ENCODE results near the gene FAM229A.
A peak's percentile ranks its signal among the peaks of the same experiment; 100 is the strongest.

Gene FAM229A

DNA sequence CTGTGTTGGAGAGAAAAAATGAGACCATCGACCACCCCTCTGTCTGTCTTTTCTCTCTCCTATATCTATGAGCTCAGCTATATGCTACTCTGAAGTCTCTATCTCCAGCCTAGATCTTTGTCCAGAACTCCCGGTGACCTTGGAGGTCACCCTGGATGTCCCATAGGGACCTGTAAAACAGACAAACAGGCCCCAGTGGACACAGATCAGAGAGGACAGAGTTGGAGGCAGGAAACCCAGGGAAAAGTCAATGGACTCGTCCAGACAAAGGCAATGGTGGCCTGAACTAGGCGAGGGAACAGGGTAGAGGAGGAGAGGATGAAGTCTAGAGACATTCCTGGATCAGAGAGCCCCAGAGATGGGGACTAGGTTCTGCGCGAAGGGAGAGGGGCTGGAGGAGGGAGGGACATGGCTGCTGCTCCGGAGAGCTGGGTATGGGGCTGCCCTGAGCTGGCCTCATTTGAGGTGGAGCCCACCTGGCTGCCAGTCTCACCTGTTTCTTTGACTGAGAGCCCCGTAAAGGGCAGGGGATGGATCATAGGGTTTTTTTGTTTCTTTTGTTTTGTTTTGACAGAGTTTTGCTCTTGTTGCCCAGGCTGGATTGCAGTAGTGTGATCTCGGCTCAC is 15.6 kb downstream of the FAM229A start:
- DNase-seq, result no peak

GRCh38 chr1:32345289-32345827 is 16.9 kb downstream of the FAM229A start:
- DNase-seq, result no peak

DNA sequence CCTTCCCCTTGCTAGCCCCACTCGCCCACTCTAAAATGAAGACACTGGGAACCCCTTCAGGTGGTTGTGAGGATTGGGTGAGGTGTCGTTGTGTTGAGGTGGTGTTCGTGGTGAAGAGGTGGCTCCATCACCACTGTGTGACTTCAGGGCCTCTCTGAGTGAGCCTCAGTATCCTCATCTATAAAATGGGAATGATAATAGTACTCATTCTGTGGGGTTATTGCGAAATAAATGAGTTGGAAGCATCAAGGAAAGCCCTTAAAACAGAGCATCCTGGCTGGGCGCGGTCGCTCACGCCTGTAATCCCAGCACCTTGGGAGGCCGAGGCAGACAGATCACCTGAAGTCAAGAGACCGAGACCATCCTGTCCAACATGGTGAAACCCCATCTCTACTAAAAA is 19.6 kb downstream of the FAM229A start:
- no peak for DNase-seq

GRCh38 chr1:32341971-32342370 is 20.3 kb downstream of the FAM229A start:
- no peak for DNase-seq

GRCh38 chr1:32341186-32341757 is 21.0 kb downstream of the FAM229A start:
- DNase-seq, result no peak

DNA sequence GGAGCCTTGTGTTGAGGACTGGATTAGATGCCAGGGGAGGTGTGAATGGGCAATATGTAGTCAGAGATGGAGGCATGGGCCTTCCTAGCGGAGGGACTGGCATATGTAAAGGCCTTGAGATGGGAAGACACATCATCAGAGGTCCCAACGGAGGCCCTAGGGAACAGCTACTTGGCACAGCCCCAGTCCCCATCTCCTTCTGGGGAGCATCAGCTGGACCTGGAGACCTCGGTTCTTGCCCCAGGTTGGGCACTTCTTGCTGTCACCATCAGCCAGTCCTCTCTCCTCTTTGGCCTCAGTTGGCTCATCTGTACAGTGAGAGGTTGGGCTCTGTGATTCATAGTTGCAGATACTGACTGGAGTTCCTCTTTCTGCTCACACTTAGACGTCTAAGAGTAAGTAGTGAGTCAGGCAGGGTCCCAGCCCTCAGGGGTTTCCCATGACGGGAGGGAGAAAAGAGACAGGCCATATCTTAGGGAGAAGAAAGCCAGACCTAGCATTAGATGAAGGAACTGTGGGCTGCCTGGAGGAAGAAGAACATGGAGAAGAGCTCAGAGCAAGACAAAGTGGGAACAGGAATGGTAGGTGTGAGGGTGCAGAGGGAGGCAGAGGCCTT is 22.8 kb downstream of the FAM229A start:
- peak in 1 of 2 experiments; percentile 38 for DNase-seq

GRCh38 chr1:32338637-32339145 is 23.6 kb downstream of the FAM229A start:
- no peak for DNase-seq

DNA sequence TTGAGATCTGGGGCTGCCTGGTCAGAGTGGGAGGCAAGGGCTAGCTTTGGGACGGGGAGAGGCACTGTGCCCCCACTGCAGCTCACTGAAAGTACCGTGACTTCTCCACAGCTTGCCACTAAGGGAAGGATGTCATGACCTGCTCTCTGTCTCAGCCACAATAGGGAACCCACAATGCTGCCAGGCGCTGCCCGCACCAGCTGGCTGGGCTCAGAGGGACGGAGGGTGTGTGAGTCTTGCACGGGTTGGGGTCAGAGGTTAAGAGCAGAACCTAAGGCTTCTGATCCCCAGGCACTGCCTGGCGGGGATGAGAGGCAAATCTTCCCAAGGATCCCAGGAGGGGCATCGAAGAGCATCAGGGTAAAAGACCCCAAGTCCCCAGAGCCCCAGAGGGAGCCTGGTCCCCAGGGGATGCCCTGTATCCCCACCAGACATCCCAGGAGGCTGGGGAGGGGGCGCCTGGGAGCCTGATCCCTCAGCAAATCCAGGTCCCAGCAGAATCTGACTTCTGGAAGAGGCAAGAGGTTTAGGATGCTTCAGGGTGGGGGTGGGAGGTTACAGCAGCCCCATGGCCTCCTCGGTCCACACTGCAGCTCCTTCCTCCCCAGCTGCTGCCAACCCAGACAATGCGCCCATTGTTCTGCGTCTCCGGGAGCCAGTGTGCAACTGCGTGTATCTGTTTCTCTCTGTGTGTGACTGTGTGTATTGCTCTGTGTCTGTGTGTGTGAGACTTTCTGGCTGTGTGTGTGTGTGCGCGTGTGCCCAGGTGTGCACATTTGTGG is 24.2 kb downstream of the FAM229A start:
- DNase-seq, result no peak

DNA sequence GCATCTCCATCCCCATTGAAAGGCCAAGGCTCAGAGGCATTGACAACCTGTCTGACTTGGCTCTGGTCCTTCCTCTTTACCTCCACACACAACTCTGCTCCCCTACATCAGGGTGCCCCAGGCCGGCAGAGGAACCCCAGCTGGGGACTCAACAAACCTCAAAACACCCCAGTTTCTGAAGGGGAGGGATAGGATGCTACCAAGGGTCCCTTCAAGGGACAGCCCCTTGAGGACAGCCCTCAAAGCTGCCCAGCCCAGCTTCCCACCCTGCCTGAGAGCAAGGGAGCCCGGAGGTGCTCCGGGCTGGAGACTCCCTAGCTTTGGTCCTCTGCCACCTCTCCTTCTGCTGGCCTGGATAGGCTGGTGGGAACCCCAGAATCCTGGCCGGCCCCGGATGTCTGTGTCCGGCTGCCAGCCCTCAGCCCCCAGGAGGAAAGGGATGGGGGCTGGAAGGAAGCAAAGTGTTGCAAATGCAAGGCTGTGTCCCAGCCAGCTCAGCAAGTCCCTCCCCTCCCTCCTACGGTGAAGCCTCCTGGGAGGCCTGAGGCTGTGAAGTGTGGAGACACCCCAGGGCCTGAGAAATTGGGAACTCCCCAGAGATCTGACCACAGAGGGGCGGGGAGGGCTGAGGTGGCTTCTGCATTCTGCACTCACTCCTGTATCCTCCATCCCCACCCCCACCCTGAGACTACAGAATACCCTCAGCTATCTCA is 25.2 kb downstream of the FAM229A start:
- DNase-seq, result peak; percentile 40 to 45

GRCh38 chr1:32336591-32336932 is 25.7 kb downstream of the FAM229A start:
- DNase-seq, result no peak

GRCh38 chr1:32335790-32336590 is 26.3 kb downstream of the FAM229A start, which contains the start of gene MARCKSL1:
MARCKSL1 (minus strand) TSS chr1:32336233; CDS start chr1:32336033, 200 bp downstream.
- DNase-seq, result peak; percentile 84 to 85

DNA sequence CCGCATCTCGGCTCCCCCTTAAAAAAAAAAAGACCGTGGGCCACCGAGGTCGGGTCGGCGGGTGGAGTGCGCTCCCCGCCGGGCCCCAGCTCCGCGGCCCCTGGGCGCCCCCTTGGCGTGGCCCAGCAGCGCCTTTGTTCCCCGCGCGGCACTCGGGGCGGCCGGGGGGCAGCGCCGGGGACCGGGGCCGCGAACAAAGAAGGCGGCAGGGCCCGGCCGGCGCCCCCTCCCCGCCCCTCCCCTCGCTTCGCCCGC is 26.8 kb downstream of the FAM229A start:
- no peak for DNase-seq

DNA sequence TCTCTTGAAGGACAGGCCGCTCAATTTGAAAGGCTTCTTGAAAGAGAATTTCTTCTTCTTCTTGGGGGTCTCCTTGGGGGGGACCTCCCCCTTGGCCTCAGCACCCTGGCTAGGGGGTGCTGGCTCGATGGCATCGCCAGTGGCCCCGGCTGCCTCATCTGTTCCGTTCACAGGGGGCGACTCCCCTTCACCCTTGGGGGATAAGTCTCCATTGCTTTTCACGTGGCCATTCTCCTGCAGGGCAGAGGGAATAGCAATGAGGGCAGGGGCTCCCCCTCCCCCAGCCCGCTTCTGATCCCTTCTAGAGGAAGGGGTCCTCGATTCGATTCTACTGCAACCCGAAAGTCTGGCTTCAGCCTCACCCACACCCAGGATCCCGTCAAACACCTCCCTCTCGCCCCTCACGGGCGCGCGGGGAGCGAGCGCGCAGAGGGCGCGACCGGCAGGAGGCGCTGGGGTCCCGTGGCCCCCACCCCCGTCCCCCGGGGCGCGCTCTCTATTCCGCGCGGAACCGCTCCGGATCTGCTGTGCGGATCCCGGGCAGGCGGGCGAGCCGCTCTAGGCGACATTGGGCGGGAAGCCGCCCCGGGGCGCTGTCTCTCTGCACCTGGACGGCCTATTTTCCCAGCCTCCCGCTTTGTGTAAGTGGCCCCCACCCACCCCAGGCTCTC is 27.3 kb downstream of the FAM229A start:
- peak; percentile 64 to 65 for DNase-seq

DNA sequence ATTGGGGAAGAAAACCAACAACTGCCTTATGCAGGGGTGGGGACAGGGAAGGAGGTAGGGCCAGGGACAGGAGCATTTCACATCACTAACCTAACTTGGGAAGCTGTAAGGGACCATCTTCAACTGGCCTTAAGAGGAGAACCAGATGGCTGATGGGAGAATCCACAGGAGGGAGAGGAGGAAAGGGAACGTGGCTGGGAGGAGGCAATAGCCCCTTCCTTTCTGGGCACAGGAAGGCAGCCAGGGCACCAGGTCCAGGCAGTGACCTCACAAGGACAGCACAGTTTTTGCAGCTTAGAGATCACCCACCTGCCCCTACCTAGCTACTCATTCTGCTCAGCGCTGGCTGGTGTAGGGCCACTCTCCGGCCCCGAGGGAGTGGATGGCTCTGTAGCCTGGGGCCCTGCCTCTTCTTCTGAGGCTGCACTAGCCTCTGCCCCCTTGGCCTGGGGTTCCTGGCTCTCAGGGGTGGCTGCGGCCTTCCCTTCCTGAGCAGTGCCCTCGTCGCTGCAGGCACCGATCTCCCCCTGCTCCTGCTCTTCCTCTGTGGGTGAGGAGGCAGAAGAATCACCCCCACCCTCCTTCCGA is 27.9 kb downstream of the FAM229A start:
- no peak for DNase-seq

- no peak for DNase-seq
Observed at GRCh38 chr1:32333251-32333963, 28.9 kb downstream of the FAM229A start.

DNA sequence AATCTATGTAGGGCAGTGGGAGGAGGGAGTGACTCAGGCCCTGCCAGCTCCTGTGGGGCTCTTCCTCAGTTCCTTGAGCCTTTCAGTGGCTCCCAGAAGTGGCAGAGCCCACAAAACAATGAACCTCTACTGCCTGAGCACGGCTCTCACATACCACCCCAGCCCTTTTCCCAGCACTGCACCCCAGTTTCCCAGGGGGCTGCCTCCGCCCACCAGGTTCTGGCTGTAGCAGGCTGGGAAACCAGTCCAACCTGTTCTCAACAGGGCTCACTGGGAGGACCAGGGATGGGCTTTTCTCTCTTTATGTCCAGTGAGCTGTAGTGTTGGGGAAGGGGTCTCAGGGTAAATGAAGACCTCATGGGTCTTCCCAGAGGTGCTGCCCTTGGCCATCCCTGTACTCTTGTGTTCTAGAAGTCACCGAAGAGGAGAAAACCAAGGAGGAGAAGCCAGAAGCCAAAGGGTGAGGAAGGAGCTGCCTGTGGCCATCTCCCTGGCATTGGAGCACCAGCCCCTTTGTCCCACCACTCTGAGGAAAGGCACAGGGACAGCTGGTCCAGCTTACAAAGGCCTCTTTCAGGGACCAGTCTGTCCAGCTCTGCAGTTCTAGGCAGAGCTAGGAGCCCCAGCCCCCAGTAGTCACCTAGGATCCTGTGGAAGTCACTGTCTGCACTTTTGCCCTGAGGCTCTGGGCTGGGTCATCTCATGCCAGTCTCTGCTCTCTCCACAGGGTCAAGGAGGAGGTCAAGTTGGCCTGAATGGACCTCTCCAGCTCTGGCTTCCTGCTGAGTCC is 29.8 kb downstream of the FAM229A start:
- DNase-seq, result no peak

- no peak for DNase-seq
Observed at GRCh38 chr1:32331549-32331948, 30.7 kb downstream of the FAM229A start.

DNA sequence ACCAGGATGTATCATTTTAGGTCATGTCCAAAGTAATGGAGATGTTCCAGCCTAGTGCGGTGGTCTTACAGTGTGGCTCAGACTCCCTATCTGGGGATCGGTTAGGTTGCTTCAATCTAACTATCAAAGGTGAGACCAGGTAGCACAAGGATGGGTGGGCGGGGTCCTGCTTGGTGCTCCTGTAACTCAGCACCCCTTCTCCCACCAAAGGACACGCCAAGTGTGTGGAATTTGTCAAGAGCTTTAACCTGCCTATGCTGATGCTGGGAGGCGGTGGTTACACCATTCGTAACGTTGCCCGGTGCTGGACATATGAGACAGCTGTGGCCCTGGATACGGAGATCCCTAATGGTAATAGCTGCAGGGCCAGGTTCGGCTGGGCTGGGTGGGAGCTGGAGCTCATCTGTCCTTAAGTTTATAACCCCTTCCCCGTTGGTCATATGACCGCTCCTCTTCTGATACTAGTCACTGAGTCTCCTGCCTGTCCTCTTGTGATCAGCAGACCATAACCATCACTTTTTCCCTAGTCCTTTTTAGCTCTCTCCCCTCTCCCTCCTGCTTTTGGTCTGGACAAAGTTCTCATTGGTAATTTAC is 31.6 kb downstream of the FAM229A start:
- DNase-seq, result no peak

DNA sequence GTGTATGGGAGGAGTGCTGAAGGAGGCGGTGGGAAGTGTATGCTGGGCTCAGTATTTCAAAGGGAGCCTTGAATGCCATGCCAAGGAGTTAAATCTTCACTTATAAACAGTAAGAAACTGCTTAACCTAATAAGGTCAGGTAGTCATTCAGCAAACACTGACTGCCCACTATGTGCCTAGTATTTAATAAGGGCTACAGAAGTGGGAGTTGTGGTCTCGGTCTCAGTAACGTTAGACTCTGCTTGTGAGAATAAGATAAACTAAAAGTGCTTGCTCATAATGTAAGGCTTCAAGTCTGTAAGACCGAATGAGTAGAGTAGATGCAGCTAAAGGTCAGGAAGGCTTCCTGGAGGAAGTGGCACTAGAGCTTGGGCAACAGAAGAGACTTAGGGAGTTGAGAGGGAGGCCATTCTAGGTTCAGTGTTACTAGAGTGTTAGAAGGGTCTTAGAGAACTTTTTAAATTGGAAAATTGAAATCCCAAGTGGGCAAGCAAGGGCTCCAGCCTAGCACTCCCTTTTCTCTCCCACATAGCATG is 32.3 kb downstream of the FAM229A start:
- no peak for DNase-seq

Data from stimulated activated CD4-positive, alpha-beta T cell treated with anti-CD3 and anti-CD28 coated beads, Interleukin-4, amount 100 ng/mL, for 4 hours (primary cell).